ENCODE measurements around the gene RPA3. TPM values are rescaled to one million over a fixed set of nuclear protein-coding genes. Genes with fewer than 3 reads are reported as not detected.

Gene RPA3
- total and polyA plus RNA-seq, 7 donors = 10.8 to 24.8 (median 13.8) TPM

GRCh38 chr7:7751243-7752092 is 33.1 kb upstream of the RPA3 start:
- H3K27ac ChIP-seq = no peak overlapping the region
- intact Hi-C loops (cut with DNase I) = no loop called here
- no peak overlapping the region for H3K4me3 ChIP-seq
- 78 to 82% (median 81%) methylated on average over 3 of the region's 3 CpGs for WGBS, 3 donors
- DNase-seq = no peak
- no peaks in the 10 kb centered on the region for H3K4me1 ChIP-seq
- no peak for TF ChIP-seq CTCF (IDR thresholded peaks at IDR 0.05)
- no peaks in the 10 kb centered on the region for H3K27me3 ChIP-seq (ENCODE audit: insufficient read depth in 3 of 3, low read length in 2 of 3)
- H3K36me3 ChIP-seq (ENCODE audit: insufficient read depth in 1 of 2, low read depth in 1 of 2) = no peaks in the 10 kb centered on the region
- ATAC-seq = no peak
- H3K9me3 ChIP-seq = no peaks in the 10 kb centered on the region

- no peaks in the 10 kb centered on the region for H3K27me3 ChIP-seq (ENCODE audit: insufficient read depth in 3 of 3, low read length in 2 of 3)
- 90 to 91% (median 90%) methylated on average over 2 of the region's 2 CpGs for WGBS, 3 donors
- no peak for TF ChIP-seq CTCF (IDR thresholded peaks at IDR 0.05)
- ATAC-seq (no peak), DNase-seq (no peak)
- no peak overlapping the region for H3K4me3 ChIP-seq
- H3K36me3 ChIP-seq (ENCODE audit: insufficient read depth in 1 of 2, low read depth in 1 of 2) = no peaks in the 10 kb centered on the region
- no peak overlapping the region for H3K27ac ChIP-seq
- intact Hi-C loops (cut with DNase I) = no loop called here
- no peaks in the 10 kb centered on the region for H3K4me1 ChIP-seq
- no peaks in the 10 kb centered on the region for H3K9me3 ChIP-seq
These were observed 32.3 kb upstream of the RPA3 start for GRCh38 chr7:7750571-7751242.

- no peaks in the 10 kb centered on the region for H3K27me3 ChIP-seq (ENCODE audit: insufficient read depth in 3 of 3, low read length in 2 of 3)
- no peaks in the 10 kb centered on the region for H3K36me3 ChIP-seq (ENCODE audit: insufficient read depth in 1 of 2, low read depth in 1 of 2)
- no peaks in the 10 kb centered on the region for H3K9me3 ChIP-seq
- DNase-seq (no peak), ATAC-seq (no peak)
- 61 to 66% (median 66%) methylated on average over 4 of the region's 4 CpGs for WGBS, 3 donors
- H3K27ac ChIP-seq = no peak overlapping the region
- H3K4me3 ChIP-seq = no peak overlapping the region
- intact Hi-C loops (cut with DNase I) = no loop called here
- no peak for TF ChIP-seq CTCF (IDR thresholded peaks at IDR 0.05)
- H3K4me1 ChIP-seq = no peaks in the 10 kb centered on the region
These were observed 28.1 kb upstream of the RPA3 start for GRCh38 chr7:7746458-7746857.

GRCh38 chr7:7745966-7746365 is 27.6 kb upstream of the RPA3 start:
- no peaks in the 10 kb centered on the region for H3K4me1 ChIP-seq
- H3K9me3 ChIP-seq = no peaks in the 10 kb centered on the region
- H3K4me3 ChIP-seq = no peak overlapping the region
- H3K36me3 ChIP-seq (ENCODE audit: insufficient read depth in 1 of 2, low read depth in 1 of 2) = no peaks in the 10 kb centered on the region
- DNase-seq = no peak
- H3K27me3 ChIP-seq (ENCODE audit: insufficient read depth in 3 of 3, low read length in 2 of 3) = no peaks in the 10 kb centered on the region
- intact Hi-C loops (cut with DNase I) = no loop called here
- ATAC-seq = no peak
- no peak for TF ChIP-seq CTCF (IDR thresholded peaks at IDR 0.05)
- no peak overlapping the region for H3K27ac ChIP-seq
- 95 to 99% (median 98%) methylated on average over 4 of the region's 4 CpGs for WGBS, 3 donors
